NCI-H774 (cell line): ENCODE measurements around the gene LRRC59.
"Not testable (repeated sequence)": the region's sequence is repeated elsewhere in the genome, so short reads cannot be mapped to it uniquely, and the experiment has no call there.

Source experiments
- DNase-seq: peaks from one replicate; lab custom pipeline; 2025; lab: John Stamatoyannopoulos, UW

The LRRC59 gene

GRCh38 chr17:50347117-50347893 is 50.0 kb downstream of the LRRC59 start:
- no peak for DNase-seq

- no peak for DNase-seq
Measured at GRCh38 chr17:50346313-50347116, 50.8 kb downstream of the LRRC59 start.

- peak; percentile 95 for DNase-seq
Measured at GRCh38 chr17:50345432-50346312, 51.7 kb downstream of the LRRC59 start, which contains the start of gene XYLT2. TSS of gene XYLT2 (plus strand) at chr17:50346126. CDS start at chr17:50346141, 15 bp downstream.

GRCh38 chr17:50344731-50345365 is 52.5 kb downstream of the LRRC59 start:
- DNase-seq = no peak

GRCh38 chr17:50339381-50339780 is 57.9 kb downstream of the LRRC59 start:
- DNase-seq = no peak

GRCh38 chr17:50338645-50339044 is 58.7 kb downstream of the LRRC59 start:
- DNase-seq = no peak

GRCh38 chr17:50337956-50338355 is 59.4 kb downstream of the LRRC59 start:
- DNase-seq = no peak

GRCh38 chr17:50333291-50334057 is 63.8 kb downstream of the LRRC59 start:
- not testable (repeated sequence) for DNase-seq

GRCh38 chr17:50332196-50332595 is 65.1 kb downstream of the LRRC59 start:
- no peak for DNase-seq
